Measurements from ENCODE around the gene SLC26A9.
"Not testable (repeated sequence)": the region's sequence is repeated elsewhere in the genome, so short reads cannot be mapped to it uniquely, and the experiment has no call there.

SLC26A9 gene

DNA sequence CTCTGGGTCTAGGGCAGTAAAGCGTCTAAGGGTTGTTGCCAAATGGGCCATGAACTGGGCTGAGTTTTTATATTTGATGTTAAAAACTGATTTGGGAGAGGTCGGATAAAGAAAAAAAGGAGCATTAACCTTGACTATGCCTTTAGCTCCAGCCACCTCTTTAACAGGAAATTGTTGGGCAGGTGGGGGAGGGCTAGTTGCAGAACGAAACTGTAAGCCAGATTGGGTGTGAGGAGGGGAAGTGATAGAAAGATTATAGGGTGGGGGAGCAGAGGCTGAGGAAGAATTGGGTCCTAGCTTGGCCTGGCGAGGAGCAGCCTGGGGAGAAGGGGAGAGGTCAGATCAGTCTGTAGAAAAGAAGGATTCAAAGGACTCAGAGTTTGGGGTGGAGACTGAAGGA is 54.2 kb downstream of the SLC26A9 start:
- not testable (repeated sequence) for ATAC-seq

DNA sequence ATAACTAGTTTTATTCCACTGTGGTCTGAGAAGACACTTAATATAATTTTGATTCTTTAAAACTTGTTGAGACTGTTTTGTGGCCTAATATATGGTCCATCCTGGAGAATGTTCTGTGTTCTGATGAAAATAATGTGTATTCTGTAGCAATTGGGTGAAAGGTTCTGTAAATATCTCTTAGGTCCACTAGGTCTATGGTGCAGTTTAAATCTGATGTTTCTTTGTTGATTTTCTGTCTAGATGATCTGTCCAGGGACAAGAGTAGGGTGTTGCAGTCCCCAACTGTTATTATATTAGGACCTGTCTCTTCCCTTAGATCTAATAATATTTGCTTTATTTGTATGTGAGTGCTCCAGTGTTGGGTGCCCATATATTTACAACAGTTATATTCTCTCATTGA is 59.5 kb downstream of the SLC26A9 start:
- no peak for ATAC-seq

DNA sequence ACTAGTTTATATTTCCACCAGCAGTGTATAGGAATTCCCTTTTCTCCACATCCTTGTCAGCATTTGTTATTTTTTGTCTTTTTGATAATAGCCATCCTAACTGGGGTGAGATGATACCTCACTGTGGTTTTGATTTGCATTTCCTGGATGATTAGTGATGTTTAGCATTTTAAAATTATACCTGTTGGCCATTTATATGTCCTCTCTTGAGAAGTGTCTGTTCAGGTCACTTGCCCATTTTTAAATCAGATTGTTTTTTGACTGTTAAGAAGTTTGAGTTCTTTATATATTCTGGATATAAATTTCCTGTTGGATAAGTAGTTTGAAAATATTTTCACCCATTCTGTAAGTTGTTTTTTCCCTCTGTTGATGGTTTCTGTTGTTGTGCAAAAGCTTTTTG is 62.3 kb downstream of the SLC26A9 start:
- ATAC-seq = no peak

DNA sequence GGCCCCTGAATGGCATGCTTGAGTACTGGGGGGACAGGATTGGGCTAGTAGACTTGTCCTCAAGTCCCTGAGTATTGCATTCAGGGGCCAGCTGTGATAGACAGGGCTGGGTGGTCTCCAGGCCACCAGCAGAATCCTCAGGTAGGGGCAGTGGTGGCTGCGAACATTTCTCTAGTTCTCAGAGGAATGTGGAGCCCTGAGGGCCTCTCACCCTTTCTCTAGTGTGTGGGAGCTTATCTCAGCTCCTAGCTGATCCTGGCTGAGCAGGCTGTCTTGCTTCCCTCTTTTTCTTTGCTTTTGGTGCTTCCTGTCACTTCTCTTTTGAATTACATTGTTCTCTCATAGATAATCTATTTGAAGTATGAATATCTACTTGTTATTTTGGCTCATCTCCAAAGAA is 63.3 kb downstream of the SLC26A9 start:
- no peak for ATAC-seq

DNA sequence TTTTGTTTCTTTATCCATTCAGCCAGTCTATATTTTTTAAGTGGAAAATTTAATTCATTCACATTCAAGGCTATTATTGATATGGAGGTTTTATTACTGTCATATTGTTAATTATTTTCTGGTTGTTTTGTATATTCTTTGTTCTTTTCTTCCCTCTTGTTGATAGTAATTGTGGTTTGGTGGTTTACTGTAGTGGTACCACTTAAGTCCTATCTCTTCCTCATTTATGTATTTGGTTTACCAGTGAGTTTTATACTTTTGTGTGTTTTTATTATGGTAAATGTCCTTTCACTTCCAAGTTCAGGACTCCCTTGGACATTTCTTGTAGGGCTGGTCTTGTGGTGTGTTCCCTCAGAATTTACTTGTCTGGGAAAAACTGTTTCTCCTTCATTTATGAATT is 65.2 kb downstream of the SLC26A9 start:
- no peak for ATAC-seq

DNA sequence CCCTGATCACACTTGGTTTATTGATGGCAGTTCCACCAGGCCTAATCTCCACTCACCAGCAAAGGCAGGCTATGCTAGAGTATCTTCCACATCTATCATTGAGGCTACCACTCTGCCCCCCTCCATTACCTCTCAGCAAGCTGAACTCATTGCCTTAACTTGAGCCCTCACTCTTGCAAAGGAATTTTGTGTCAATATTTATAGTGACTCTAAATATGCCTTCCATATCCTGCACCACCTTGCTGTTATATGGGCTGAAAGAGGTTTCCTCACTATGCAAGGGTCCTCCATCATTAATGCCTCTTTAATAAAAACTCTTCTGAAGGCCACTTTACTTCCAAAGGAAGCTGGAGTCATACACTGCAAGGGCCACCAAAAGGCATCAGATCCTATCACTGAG is 70.1 kb downstream of the SLC26A9 start:
- ATAC-seq = not testable (repeated sequence)

DNA sequence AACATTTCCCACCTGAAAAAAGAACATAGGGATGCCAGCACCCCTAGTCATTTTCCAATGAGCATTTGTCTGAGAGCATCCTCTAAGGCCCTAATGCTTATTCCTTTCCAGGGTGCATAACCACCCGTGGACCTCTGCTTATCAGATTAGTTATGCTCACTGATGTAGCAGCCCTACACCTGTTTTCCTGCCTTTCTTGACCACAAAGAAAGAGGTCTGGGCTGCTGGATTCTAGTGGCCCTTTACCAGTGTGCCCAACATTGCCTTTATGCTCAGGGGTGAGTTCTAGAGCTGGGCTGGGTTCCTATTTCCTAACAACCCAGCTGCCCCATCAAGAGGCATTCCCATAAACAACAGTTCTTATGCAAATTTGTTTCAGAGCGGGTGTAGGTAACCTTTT is 73.0 kb downstream of the SLC26A9 start:
- ATAC-seq = no peak

Measured in activated CD4-positive, CD25-positive, alpha-beta regulatory T cell treated with anti-CD3 and anti-CD28 coated beads, Interleukin-2, amount 50 U/mL, for 24 hours (primary cell).